NCI-H510A (cell line): ENCODE measurements around the gene WIPF2.
"Not testable (repeated sequence)": the region's sequence is repeated elsewhere in the genome, so short reads cannot be mapped to it uniquely, and the experiment has no call there.

ENCODE experiments used
- DNase-seq: peaks from one replicate; lab custom pipeline; 2025; lab: John Stamatoyannopoulos, UW

Gene WIPF2

GRCh38 chr17:40298726-40299125 lies 79.6 kb downstream of the WIPF2 start:
- no peak for DNase-seq

GRCh38 chr17:40299159-40299757 lies 80.2 kb downstream of the WIPF2 start:
- DNase-seq, result not testable (repeated sequence)

GRCh38 chr17:40301315-40301714 lies 82.2 kb downstream of the WIPF2 start:
- DNase-seq, result no peak

- DNase-seq, result peak; percentile 63
Measured at GRCh38 chr17:40303009-40303657, 84.0 kb downstream of the WIPF2 start.

GRCh38 chr17:40303708-40304551 lies 84.8 kb downstream of the WIPF2 start:
- DNase-seq, result no peak

- not testable (repeated sequence) for DNase-seq
Measured at GRCh38 chr17:40304552-40304863, 85.4 kb downstream of the WIPF2 start.

- not testable (repeated sequence) for DNase-seq
Measured at GRCh38 chr17:40304866-40305265, 85.8 kb downstream of the WIPF2 start.

GRCh38 chr17:40306395-40306794 lies 87.3 kb downstream of the WIPF2 start:
- DNase-seq, result no peak

- no peak for DNase-seq
Measured at GRCh38 chr17:40307001-40307730, 88.1 kb downstream of the WIPF2 start.

- DNase-seq, result peak; percentile 66
Measured at GRCh38 chr17:40307740-40308239, 88.7 kb downstream of the WIPF2 start.

GRCh38 chr17:40309031-40309948 lies 90.2 kb downstream of the WIPF2 start, which contains the start of gene RARA:
RARA (plus strand) TSS chr17:40309180; CDS start chr17:40331219, 22,039 bp downstream.
- DNase-seq, result peak; percentile 47

- no peak for DNase-seq
Measured at GRCh38 chr17:40309949-40310510, 90.9 kb downstream of the WIPF2 start.

GRCh38 chr17:40310882-40311391 lies 91.8 kb downstream of the WIPF2 start:
- no peak for DNase-seq

- no peak for DNase-seq
Measured at GRCh38 chr17:40311575-40311974, 92.5 kb downstream of the WIPF2 start.

GRCh38 chr17:40312131-40312731 lies 93.1 kb downstream of the WIPF2 start:
- DNase-seq, result no peak

- no peak for DNase-seq
Measured at GRCh38 chr17:40312893-40313667, 94.0 kb downstream of the WIPF2 start.

GRCh38 chr17:40313668-40314583 lies 94.8 kb downstream of the WIPF2 start:
- DNase-seq, result peak; percentile 69

- peak; percentile 84 for DNase-seq
Measured at GRCh38 chr17:40314584-40314956, 95.5 kb downstream of the WIPF2 start.
